ENCODE data around the gene RPTOR. TPM values are rescaled to one million over a fixed set of nuclear protein-coding genes. Genes with fewer than 3 reads are reported as not detected.

RPTOR gene
- total RNA-seq, 1 experiment from 2014 or later, result 25.1 TPM

GRCh38 chr17:80779961-80780380 is 235.3 kb downstream of the RPTOR start:
- no peak overlapping the region for H3T11ph ChIP-seq (ENCODE audit: low read length)
- H2AFZ ChIP-seq (ENCODE audit: low read length), result no peak overlapping the region
- H4K5ac ChIP-seq (ENCODE audit: insufficient read length, low read depth, low read length), result no peak overlapping the region
- no peaks in the 10 kb centered on the region for H3K27me3 ChIP-seq (ENCODE audit: insufficient read depth, low read length)
- peaks cover 2% of the 10 kb centered on the region; the same call in 1 of the 2 replicates for H3K4me1 ChIP-seq (ENCODE audit: insufficient read depth, low read length)
- peaks cover 32 to 40% of the 10 kb centered on the region in 2 experiments for H3K4me1 Mint-ChIP-seq
- no peaks in the 10 kb centered on the region for H3K79me2 ChIP-seq (ENCODE audit: insufficient read depth, low read length)
- H3K14ac ChIP-seq (ENCODE audit: insufficient read depth, low read length), result no peak overlapping the region
- no peaks in the 10 kb centered on the region; the same call in 1 of the 2 replicates for H3K27me3 Mint-ChIP-seq (ENCODE audit: low read depth)
- peaks cover 7 to 9% (median 7%) of the 10 kb centered on the region in 3 experiments; a peak in 6 of 7 replicates for H3K36me3 Mint-ChIP-seq (ENCODE audit: insufficient read depth in 1 of 3, low read depth in 3 of 3)
- H4K91ac ChIP-seq (ENCODE audit: insufficient read length, low read depth, low read length), result no peak overlapping the region
- H3K9me3 Mint-ChIP-seq, result no peaks in the 10 kb centered on the region
- no peak overlapping the region for H3K27ac ChIP-seq (ENCODE audit: insufficient read length, low read depth, low read length)
- no peak overlapping the region for H3K4me3 Mint-ChIP-seq
- H3K23me2 ChIP-seq (ENCODE audit: insufficient read length, low read depth, low read length, poor library complexity, severe bottlenecking), result no peaks in the 10 kb centered on the region
- H3K4me2 ChIP-seq (ENCODE audit: insufficient read depth, insufficient read length, low read length), result no peak overlapping the region
- H2BK12ac ChIP-seq (ENCODE audit: insufficient read length, low read depth, low read length), result no peak overlapping the region
- TF ChIP-seq CTCF (conservative IDR thresholded peaks at IDR 0.05), result no peak
- no CpG with 5 or more reads among the region's 16 CpGs for WGBS (ENCODE audit: extremely low coverage, insufficient read length, low lambda C conversion rate)
- H3K4ac ChIP-seq (ENCODE audit: low read depth, low read length), result no peak overlapping the region
- H4K20me1 ChIP-seq (ENCODE audit: control insufficient read depth, insufficient read depth, insufficient read length), result no peaks in the 10 kb centered on the region
- peak overlapping the region in 1 of 3 experiments; percentile 8; a peak in 1 of 7 replicates for H3K27ac Mint-ChIP-seq
- H3K9ac ChIP-seq (ENCODE audit: extremely low read depth, insufficient read length, low read length), result no peak overlapping the region
- no peak overlapping the region for H2BK5ac ChIP-seq (ENCODE audit: insufficient read length, low read length)
- H3K18ac ChIP-seq (ENCODE audit: insufficient read length, low read depth, low read length), result no peak overlapping the region
- no peak overlapping the region for H2BK15ac ChIP-seq (ENCODE audit: low read depth, low read length)
- no peak overlapping the region for H3K56ac ChIP-seq (ENCODE audit: insufficient read length, low read depth, low read length)
- H3K23ac ChIP-seq (ENCODE audit: insufficient read length, low read depth, low read length), result no peak overlapping the region
- H2BK120ac ChIP-seq (ENCODE audit: low read depth, low read length, poor library complexity, severe bottlenecking), result no peak overlapping the region
- no peak overlapping the region for H2BK20ac ChIP-seq (ENCODE audit: low read depth, low read length, poor library complexity, severe bottlenecking)
- H3K9me3 ChIP-seq (ENCODE audit: control insufficient read depth, low read depth, low read length), result no peaks in the 10 kb centered on the region
- no peak for DNase-seq
- no peak overlapping the region for H2AK5ac ChIP-seq (ENCODE audit: insufficient read length, low read length)
- H4K8ac ChIP-seq (replicated peaks; ENCODE audit: insufficient read length, low read depth, low read length), result no peak overlapping the region
- H3K79me1 ChIP-seq (ENCODE audit: insufficient read depth, low read depth, low read length, poor library complexity, severe bottlenecking), result no peaks in the 10 kb centered on the region

All from H9 (cell line).